HEK293 (cell line): ENCODE results near the gene ZNF140.
A peak's percentile ranks its signal among the peaks of the same experiment; 100 is the strongest.

Experiments used
- BCL11A ChIP-seq: fragments of 450-650 bp; formaldehyde crosslinking; IDR thresholded peaks from 2 replicates; pipeline ENCODE4 v1.5.1; 2016; ENCODE audit warnings: low read depth, missing biosample characterization, missing genetic modification characterization
- HOXD13 ChIP-seq: sonication (generic); formaldehyde crosslinking; IDR thresholded peaks from 2 replicates; pipeline ENCODE4 v1.8.0; 2022; ENCODE audit warnings: missing genetic modification reagents, borderline replicate concordance
- SP2 ChIP-seq: fragments of 450-650 bp; formaldehyde crosslinking; IDR thresholded peaks from 2 replicates; pipeline ENCODE4 v1.5.1; 2016; ENCODE audit warnings: missing biosample characterization, missing genetic modification characterization
- ZBTB1 ChIP-seq: fragments of 450-650 bp; formaldehyde crosslinking; IDR thresholded peaks from 2 replicates; pipeline ENCODE4 v1.5.1; 2016; ENCODE audit warnings: missing biosample characterization, missing genetic modification characterization
- ZBTB44 ChIP-seq: fragments of 450-650 bp; IDR thresholded peaks from 2 replicates; pipeline ENCODE4 v1.5.1; 2018; ENCODE audit warnings: missing biosample characterization, mild to moderate bottlenecking, missing genetic modification characterization
- ZBTB49 ChIP-seq: fragments of 450-650 bp; formaldehyde crosslinking; IDR thresholded peaks from 2 replicates; pipeline ENCODE4 v1.5.1; 2016; ENCODE audit warnings: missing biosample characterization, missing genetic modification characterization, low read depth
- ZBTB8A ChIP-seq: fragments of 450-650 bp; formaldehyde crosslinking; IDR thresholded peaks from 2 replicates; pipeline ENCODE4 v1.5.1; 2016; ENCODE audit warnings: missing biosample characterization, missing genetic modification characterization
- ZNF10 ChIP-seq: fragments of 450-650 bp; formaldehyde crosslinking; IDR thresholded peaks from 2 replicates; pipeline ENCODE4 v1.5.1; 2017; ENCODE audit warnings: missing biosample characterization, missing genetic modification characterization
- ZNF350 ChIP-seq: fragments of 450-650 bp; formaldehyde crosslinking; IDR thresholded peaks from 2 replicates; pipeline ENCODE4 v1.5.0; 2017; ENCODE audit warnings: missing biosample characterization, mild to moderate bottlenecking, missing genetic modification characterization
- ZNF404 ChIP-seq: fragments of 450-650 bp; formaldehyde crosslinking; IDR thresholded peaks from 2 replicates; pipeline ENCODE4 v1.5.1; 2017; ENCODE audit warnings: missing biosample characterization, missing genetic modification characterization
- ZNF529 ChIP-seq: fragments of 450-650 bp; formaldehyde crosslinking; IDR thresholded peaks from 2 replicates; pipeline ENCODE4 v1.5.1; 2017; ENCODE audit warnings: missing genetic modification characterization, missing biosample characterization; ENCODE audit not compliant: insufficient replicate concordance
- ZNF530 ChIP-seq: fragments of 450-650 bp; formaldehyde crosslinking; IDR thresholded peaks from 2 replicates; pipeline ENCODE4 v1.5.1; 2016; ENCODE audit warnings: low read depth, missing biosample characterization, missing genetic modification characterization
- ZNF548 ChIP-seq: fragments of 450-650 bp; formaldehyde crosslinking; IDR thresholded peaks from 2 replicates; pipeline ENCODE4 v1.5.1; 2016; ENCODE audit warnings: missing biosample characterization, missing genetic modification characterization
- ZNF558 ChIP-seq: fragments of 450-650 bp; formaldehyde crosslinking; IDR thresholded peaks from 2 replicates; pipeline ENCODE4 v1.5.1; 2016; ENCODE audit warnings: missing biosample characterization, missing genetic modification characterization
- ZNF571 ChIP-seq: fragments of 450-650 bp; formaldehyde crosslinking; IDR thresholded peaks from 2 replicates; pipeline ENCODE4 v1.5.0; 2017; ENCODE audit warnings: missing biosample characterization, missing genetic modification characterization
- ZNF585B ChIP-seq: fragments of 450-650 bp; formaldehyde crosslinking; IDR thresholded peaks from 2 replicates; pipeline ENCODE4 v1.5.1; 2016; ENCODE audit warnings: missing biosample characterization, missing genetic modification characterization
- ZNF600 ChIP-seq: fragments of 450-650 bp; formaldehyde crosslinking; IDR thresholded peaks from 2 replicates; pipeline ENCODE4 v1.5.1; 2016; ENCODE audit warnings: missing biosample characterization, missing genetic modification characterization
- ZNF670 ChIP-seq: fragments of 450-650 bp; formaldehyde crosslinking; IDR thresholded peaks from 2 replicates; pipeline ENCODE4 v1.5.1; 2016; ENCODE audit warnings: missing biosample characterization, missing genetic modification characterization, low read depth
- TF ChIP-seq, protein P1 (sequence below): fragments of 450-650 bp; formaldehyde crosslinking; IDR thresholded peaks from 2 replicates; pipeline ENCODE4 v1.5.1; 2016; ENCODE audit warnings: missing biosample characterization, missing genetic modification characterization
- TF ChIP-seq, protein P2 (sequence below): fragments of 450-650 bp; formaldehyde crosslinking; IDR thresholded peaks from 2 replicates; pipeline ENCODE4 v1.5.1; 2016; ENCODE audit warnings: missing biosample characterization, missing genetic modification characterization
- TF ChIP-seq, protein P3 (sequence below): fragments of 450-650 bp; formaldehyde crosslinking; IDR thresholded peaks from 2 replicates; pipeline ENCODE4 v1.5.1; 2016; ENCODE audit warnings: missing biosample characterization, missing genetic modification characterization, low read depth
- TF ChIP-seq, protein P4 (sequence below): fragments of 450-650 bp; formaldehyde crosslinking; IDR thresholded peaks from 2 replicates; pipeline ENCODE4 v1.5.1; 2016; ENCODE audit warnings: missing biosample characterization, missing genetic modification characterization, borderline replicate concordance
- TF ChIP-seq, protein P5 (sequence below): fragments of 450-650 bp; formaldehyde crosslinking; IDR thresholded peaks from 2 replicates; pipeline ENCODE4 v1.5.1; 2016; ENCODE audit warnings: missing biosample characterization, missing genetic modification characterization

ZNF140 gene

GRCh38 chr12:133130038-133130807, 49.5 kb downstream of the ZNF140 start, which contains the start of the genes ZNF10 and ZNF891 (continued):
- TF ChIP-seq, protein P1, sequence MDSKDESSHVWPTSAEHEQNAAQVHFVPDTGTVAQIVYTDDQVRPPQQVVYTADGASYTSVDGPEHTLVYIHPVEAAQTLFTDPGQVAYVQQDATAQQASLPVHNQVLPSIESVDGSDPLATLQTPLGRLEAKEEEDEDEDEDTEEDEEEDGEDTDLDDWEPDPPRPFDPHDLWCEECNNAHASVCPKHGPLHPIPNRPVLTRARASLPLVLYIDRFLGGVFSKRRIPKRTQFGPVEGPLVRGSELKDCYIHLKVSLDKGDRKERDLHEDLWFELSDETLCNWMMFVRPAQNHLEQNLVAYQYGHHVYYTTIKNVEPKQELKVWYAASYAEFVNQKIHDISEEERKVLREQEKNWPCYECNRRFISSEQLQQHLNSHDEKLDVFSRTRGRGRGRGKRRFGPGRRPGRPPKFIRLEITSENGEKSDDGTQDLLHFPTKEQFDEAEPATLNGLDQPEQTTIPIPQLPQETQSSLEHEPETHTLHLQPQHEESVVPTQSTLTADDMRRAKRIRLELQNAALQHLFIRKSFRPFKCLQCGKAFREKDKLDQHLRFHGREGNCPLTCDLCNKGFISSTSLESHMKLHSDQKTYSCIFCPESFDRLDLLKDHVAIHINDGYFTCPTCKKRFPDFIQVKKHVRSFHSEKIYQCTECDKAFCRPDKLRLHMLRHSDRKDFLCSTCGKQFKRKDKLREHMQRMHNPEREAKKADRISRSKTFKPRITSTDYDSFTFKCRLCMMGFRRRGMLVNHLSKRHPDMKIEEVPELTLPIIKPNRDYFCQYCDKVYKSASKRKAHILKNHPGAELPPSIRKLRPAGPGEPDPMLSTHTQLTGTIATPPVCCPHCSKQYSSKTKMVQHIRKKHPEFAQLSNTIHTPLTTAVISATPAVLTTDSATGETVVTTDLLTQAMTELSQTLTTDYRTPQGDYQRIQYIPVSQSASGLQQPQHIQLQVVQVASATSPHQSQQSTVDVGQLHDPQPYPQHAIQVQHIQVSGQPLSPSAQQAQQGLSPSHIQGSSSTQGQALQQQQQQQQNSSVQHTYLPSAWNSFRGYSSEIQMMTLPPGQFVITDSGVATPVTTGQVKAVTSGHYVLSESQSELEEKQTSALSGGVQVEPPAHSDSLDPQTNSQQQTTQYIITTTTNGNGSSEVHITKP (tag by site-specific recombination): no peak; the same call in 1 of the 2 replicates
- TF ChIP-seq BCL11A (tag by site-specific recombination) (peak; percentile 51; the same call in 1 of the 2 replicates), ZNF350 (0 out of 2 replicates have a peak, but pooled peaks have one; percentile 27), SP2 (tag by site-specific recombination) (peak; percentile 83), HOXD13 (no peak), ZNF585B (tag by site-specific recombination) (peak; percentile 25; the same call in 1 of the 2 replicates), ZNF404 (no peak), ZBTB44 (tag by site-specific recombination) (no peak), ZNF558 (tag by site-specific recombination) (peak; percentile 36; the same call in 1 of the 2 replicates), ZNF529 (tag by site-specific recombination) (no peak), ZNF530 (no peak), ZNF670 (tag by site-specific recombination) (no peak), ZNF571 (tag by site-specific recombination) (no peak), ZNF548 (tag by site-specific recombination) (no peak), ZNF10 (tag by site-specific recombination) (0 out of 2 replicates have a peak, but pooled peaks have one; percentile 27), ZBTB8A (tag by site-specific recombination) (peak; percentile 95), ZNF600 (tag by site-specific recombination) (peak; percentile 82), ZBTB1 (tag by site-specific recombination) (peak; percentile 96; the same call in 1 of the 2 replicates), ZBTB49 (no peak)
- TF ChIP-seq, protein P2, sequence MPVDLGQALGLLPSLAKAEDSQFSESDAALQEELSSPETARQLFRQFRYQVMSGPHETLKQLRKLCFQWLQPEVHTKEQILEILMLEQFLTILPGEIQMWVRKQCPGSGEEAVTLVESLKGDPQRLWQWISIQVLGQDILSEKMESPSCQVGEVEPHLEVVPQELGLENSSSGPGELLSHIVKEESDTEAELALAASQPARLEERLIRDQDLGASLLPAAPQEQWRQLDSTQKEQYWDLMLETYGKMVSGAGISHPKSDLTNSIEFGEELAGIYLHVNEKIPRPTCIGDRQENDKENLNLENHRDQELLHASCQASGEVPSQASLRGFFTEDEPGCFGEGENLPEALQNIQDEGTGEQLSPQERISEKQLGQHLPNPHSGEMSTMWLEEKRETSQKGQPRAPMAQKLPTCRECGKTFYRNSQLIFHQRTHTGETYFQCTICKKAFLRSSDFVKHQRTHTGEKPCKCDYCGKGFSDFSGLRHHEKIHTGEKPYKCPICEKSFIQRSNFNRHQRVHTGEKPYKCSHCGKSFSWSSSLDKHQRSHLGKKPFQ (tag by site-specific recombination): no peak
- TF ChIP-seq, protein P3, sequence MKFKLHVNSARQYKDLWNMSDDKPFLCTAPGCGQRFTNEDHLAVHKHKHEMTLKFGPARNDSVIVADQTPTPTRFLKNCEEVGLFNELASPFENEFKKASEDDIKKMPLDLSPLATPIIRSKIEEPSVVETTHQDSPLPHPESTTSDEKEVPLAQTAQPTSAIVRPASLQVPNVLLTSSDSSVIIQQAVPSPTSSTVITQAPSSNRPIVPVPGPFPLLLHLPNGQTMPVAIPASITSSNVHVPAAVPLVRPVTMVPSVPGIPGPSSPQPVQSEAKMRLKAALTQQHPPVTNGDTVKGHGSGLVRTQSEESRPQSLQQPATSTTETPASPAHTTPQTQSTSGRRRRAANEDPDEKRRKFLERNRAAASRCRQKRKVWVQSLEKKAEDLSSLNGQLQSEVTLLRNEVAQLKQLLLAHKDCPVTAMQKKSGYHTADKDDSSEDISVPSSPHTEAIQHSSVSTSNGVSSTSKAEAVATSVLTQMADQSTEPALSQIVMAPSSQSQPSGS (tag by site-specific recombination): peak; percentile 92
- TF ChIP-seq, protein P4, sequence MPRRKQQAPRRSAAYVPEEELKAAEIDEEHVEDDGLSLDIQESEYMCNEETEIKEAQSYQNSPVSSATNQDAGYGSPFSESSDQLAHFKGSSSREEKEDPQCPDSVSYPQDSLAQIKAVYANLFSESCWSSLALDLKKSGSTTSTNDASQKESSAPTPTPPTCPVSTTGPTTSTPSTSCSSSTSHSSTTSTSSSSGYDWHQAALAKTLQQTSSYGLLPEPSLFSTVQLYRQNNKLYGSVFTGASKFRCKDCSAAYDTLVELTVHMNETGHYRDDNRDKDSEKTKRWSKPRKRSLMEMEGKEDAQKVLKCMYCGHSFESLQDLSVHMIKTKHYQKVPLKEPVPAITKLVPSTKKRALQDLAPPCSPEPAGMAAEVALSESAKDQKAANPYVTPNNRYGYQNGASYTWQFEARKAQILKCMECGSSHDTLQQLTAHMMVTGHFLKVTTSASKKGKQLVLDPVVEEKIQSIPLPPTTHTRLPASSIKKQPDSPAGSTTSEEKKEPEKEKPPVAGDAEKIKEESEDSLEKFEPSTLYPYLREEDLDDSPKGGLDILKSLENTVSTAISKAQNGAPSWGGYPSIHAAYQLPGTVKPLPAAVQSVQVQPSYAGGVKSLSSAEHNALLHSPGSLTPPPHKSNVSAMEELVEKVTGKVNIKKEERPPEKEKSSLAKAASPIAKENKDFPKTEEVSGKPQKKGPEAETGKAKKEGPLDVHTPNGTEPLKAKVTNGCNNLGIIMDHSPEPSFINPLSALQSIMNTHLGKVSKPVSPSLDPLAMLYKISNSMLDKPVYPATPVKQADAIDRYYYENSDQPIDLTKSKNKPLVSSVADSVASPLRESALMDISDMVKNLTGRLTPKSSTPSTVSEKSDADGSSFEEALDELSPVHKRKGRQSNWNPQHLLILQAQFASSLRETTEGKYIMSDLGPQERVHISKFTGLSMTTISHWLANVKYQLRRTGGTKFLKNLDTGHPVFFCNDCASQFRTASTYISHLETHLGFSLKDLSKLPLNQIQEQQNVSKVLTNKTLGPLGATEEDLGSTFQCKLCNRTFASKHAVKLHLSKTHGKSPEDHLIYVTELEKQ (tag by site-specific recombination): 0 out of 2 replicates have a peak, but pooled peaks have one; percentile 8
- TF ChIP-seq, protein P5, sequence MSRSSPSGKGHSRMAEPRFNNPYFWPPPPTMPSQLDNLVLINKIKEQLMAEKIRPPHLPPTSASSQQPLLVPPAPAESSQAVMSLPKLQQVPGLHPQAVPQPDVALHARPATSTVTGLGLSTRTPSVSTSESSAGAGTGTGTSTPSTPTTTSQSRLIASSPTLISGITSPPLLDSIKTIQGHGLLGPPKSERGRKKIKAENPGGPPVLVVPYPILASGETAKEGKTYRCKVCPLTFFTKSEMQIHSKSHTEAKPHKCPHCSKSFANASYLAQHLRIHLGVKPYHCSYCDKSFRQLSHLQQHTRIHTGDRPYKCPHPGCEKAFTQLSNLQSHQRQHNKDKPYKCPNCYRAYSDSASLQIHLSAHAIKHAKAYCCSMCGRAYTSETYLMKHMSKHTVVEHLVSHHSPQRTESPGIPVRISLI (tag by site-specific recombination): no peak
